Measurements from ENCODE around the gene PTGR3.

The PTGR3 gene

DNA sequence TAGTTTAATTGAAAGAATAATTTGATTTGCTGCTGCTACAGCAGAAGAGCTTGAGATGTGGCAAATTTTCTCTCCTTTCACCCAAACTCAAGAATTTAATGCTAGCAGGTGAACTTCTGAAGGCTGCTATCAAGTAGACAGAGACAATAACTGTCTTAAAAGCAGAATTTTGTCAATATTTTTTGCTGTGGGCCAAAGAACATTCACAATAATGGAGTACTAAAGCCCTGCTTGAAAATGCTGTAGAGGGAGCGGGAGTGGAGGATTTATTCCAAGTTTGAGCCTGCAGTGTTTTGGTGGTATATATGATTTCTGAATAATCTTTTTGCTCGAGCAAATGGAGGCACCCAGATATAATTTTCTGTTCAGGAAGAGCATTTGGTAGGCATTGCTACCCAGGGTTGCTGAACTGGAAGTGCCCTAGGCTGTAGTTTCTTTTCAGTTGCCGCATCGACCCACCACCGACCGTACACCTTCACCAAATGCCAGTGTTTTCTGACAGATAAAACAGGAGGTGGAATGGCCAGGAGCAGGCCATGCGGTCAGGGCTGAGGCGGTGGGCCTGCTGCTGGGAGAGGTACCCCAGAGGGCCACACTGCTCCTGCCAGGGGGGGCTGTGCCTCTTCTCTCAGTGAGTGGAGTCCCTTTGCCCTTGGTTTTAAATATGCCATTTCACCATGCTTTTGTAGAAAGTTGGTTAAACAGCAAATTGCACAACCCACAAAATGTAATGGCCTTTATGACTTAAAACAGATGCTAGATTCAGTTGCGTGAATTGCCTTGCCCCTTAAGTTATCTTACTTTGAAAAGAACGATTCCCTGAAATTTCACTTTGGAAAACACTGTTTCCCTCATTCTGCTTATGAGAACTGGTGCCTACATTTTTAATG lies 38.0 kb upstream of the PTGR3 start:
- DNase-seq (ENCODE audit: low spot score), result peak; percentile 59
- TF ChIP-seq, protein P1, sequence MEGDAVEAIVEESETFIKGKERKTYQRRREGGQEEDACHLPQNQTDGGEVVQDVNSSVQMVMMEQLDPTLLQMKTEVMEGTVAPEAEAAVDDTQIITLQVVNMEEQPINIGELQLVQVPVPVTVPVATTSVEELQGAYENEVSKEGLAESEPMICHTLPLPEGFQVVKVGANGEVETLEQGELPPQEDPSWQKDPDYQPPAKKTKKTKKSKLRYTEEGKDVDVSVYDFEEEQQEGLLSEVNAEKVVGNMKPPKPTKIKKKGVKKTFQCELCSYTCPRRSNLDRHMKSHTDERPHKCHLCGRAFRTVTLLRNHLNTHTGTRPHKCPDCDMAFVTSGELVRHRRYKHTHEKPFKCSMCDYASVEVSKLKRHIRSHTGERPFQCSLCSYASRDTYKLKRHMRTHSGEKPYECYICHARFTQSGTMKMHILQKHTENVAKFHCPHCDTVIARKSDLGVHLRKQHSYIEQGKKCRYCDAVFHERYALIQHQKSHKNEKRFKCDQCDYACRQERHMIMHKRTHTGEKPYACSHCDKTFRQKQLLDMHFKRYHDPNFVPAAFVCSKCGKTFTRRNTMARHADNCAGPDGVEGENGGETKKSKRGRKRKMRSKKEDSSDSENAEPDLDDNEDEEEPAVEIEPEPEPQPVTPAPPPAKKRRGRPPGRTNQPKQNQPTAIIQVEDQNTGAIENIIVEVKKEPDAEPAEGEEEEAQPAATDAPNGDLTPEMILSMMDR (IDR thresholded peaks at IDR 0.05; ENCODE audit: extremely low read depth, missing control alignments), result no peak

DNA sequence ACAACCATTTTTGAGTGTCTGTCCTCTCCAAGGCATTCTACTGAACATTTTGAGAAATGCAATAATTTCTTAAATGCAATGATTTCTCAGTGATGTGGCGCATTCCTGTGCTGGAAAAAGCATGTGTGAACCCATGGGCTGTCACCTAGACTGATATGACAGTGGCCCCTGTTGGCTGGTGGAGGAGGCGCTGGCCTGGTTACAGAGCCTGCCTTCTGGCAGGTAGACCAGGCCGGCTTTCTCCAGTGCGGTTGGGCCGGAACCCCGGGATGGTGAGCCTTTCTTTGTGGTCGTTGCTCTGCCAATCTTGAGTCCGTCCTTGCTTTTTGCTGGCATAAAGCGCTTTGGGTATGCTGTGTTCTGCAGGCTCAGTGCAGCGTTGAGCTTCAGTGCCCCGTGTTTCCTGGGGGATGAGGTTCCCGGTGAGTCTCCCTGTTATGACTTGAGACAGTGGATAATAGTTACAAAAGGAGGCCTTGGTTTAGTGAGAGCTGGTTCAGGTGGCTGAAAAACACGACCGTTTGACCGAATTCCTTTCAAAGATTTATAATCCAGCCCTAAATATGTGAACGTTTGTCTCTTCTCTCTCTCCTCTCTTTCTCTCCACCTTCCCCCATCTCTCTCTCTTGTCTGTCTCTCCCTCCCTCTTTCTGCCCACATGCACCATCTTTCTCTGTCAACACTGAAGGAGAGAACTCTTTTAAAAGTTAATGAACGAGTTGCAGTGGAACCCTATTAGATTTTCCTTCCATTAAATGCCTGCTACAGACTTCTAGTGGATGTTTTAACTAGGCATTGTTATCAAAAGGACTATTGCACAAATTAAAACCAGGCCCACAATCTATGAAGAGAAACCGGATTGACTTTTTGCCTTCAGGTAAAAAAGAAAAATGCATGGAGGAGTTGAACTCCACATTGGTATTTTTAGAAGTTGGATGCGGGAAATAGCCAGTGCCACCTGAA lies 35.7 kb upstream of the PTGR3 start:
- DNase-seq (ENCODE audit: low spot score), result peak; percentile 32
- TF ChIP-seq, protein P1 (IDR thresholded peaks at IDR 0.05; ENCODE audit: extremely low read depth, missing control alignments), result peak; percentile 25

DNA sequence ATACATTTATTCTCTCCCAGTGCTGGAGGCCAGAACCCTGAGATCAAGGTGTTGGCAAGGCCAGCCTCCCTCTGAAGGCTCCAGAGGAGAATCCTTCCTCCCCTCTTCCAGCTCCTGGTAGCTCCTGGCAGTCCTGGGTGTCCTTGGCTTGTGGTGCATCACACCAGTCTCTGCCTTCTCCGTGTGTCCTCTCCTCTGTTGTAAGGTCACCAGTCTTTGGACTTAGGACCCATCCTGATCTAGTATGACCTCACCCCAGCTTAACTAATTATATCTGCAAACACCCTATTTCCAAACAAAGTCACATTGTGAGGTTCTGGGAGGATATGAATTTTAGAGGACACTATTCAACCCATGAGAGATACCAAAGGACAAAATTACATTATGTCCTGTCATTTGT lies 32.8 kb upstream of the PTGR3 start:
- TF ChIP-seq, protein P1 (IDR thresholded peaks at IDR 0.05; ENCODE audit: extremely low read depth, missing control alignments), result no peak
- DNase-seq (ENCODE audit: low spot score), result no peak

- TF ChIP-seq, protein P1 (IDR thresholded peaks at IDR 0.05; ENCODE audit: extremely low read depth, missing control alignments), result no peak
- no peak for DNase-seq (ENCODE audit: low spot score)
These were observed 31.5 kb upstream of the PTGR3 start for GRCh38 chr18:75240433-75240832.

DNA sequence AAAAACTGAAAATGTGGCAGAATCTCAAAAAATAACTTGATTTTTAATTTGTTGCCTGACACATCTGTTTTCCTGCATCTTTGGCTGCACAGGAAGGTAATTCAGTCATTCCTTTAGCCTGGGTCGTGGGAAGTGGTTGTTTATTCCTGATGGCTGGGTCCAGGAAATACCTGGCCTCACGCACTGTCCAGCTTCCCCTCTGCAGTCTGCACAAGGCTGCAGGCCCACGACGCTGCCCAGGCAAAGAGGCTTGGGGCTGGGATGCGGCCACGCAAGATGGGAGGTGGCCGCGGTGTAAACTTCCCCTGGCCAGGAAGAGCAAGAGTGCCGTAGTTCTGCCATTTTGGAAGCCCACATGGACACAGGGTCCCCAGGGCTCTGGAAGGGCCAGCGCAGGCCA lies 29.8 kb upstream of the PTGR3 start:
- no peak for DNase-seq (ENCODE audit: low spot score)
- TF ChIP-seq, protein P1 (IDR thresholded peaks at IDR 0.05; ENCODE audit: extremely low read depth, missing control alignments), result no peak

- DNase-seq (ENCODE audit: low spot score), result no peak
- TF ChIP-seq, protein P1 (IDR thresholded peaks at IDR 0.05; ENCODE audit: extremely low read depth, missing control alignments), result no peak
These were observed 29.2 kb upstream of the PTGR3 start for GRCh38 chr18:75238100-75238499.

GRCh38 chr18:75235896-75236295 lies 27.0 kb upstream of the PTGR3 start:
- no peak for DNase-seq (ENCODE audit: low spot score)
- TF ChIP-seq, protein P1 (IDR thresholded peaks at IDR 0.05; ENCODE audit: extremely low read depth, missing control alignments), result no peak
